HG02938 (cell line): ENCODE data around the gene ZMIZ1.

Experiments
- ATAC-seq: cut with Tn5 transposase; IDR thresholded peaks from one replicate; pipeline ENCODE4 v1.9.1; 2021; ENCODE audit warnings: mild to moderate bottlenecking, moderate library complexity; ENCODE audit not compliant: unreplicated experiment

The ZMIZ1 gene

GRCh38 chr10:79063661-79064492 lies 4.9 kb upstream of the ZMIZ1 start:
- no peak for ATAC-seq

DNA sequence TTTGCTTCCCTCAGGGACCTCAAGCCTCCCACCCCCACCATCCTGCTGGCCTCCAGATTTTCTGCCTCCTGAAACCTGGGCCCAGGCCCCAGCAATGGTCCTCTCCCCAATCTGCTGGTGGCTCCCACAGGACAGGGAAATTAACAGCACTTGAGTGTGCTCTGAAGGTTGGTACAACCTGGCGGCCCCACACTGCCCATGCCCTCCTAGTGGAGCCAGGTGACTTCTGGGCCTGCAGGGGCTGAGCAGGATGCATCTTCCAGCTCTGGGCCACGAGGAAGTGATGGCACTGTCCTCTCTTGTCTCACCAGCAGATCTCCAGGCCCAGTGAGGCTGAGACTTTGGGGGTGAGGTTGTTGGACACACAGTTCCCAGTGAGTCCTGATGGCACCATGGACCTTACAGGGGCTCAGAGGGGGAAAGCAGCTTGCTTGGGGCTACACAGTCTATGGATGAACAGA lies 3.6 kb upstream of the ZMIZ1 start:
- ATAC-seq: no peak

DNA sequence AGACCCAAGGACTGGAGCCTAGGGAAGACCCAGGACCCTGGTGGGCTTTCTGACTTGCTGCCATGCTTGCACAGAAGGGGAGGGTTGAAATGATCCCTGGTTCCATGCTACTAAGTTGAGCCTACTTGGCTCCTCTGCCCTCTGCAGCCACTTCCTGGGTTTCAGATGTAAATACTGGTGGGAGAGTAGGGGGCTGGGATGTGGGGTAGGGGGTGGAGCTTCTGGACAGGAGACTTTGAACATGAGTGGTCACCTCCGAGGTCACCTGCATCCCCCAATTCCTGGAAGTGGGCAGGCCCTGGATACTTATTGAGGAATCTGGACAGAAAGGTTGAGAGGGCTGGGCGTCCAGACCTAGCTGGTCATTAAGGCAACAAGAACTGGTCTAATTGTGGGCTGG lies 2.9 kb upstream of the ZMIZ1 start:
- no peak for ATAC-seq

DNA sequence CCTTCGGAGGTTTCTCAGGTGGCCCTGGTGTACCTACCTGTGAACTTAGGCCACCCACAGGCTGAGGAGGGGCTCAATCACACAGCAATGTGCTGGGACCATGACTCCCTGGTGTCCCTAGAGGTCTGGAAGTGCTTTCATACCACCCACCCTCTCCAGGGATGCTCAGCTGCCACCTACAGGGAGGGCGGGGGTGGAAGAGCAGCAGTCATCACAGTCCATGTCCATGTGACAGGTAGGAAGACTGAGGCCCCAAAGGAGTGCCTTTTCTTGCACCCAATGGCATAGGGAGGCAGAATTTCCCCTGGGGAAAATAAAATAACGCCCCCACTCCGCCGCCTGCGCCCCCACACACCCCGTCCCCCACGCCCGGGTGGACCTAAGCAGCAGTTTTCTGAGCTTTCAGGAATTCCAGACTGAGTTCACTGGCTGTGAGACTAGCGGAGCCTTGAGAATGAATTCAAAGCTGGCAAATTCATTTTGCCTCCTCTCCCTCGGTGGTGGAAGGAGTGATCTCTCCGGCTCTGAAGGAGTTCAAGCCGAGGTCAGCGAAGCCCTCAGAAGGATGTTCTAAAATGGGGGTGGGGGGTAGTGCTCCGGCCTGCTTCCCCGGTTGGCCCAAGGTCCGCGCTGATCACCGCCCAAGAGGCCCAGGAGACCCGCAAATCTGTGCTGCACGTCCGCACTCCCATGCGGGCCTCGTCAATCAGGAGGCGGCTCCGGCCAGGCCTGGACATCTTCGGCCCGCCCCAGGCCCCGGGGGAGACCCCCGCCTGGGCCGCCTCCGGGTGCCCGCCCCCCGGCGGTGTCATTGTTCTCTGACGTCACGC lies 2.1 kb upstream of the ZMIZ1 start:
- no peak for ATAC-seq

GRCh38 chr10:79067241-79068202 lies 1.2 kb upstream of the ZMIZ1 start:
- no peak for ATAC-seq

- ATAC-seq: no peak
Observed at GRCh38 chr10:79068203-79068561, 584 bp upstream of the ZMIZ1 start.

DNA sequence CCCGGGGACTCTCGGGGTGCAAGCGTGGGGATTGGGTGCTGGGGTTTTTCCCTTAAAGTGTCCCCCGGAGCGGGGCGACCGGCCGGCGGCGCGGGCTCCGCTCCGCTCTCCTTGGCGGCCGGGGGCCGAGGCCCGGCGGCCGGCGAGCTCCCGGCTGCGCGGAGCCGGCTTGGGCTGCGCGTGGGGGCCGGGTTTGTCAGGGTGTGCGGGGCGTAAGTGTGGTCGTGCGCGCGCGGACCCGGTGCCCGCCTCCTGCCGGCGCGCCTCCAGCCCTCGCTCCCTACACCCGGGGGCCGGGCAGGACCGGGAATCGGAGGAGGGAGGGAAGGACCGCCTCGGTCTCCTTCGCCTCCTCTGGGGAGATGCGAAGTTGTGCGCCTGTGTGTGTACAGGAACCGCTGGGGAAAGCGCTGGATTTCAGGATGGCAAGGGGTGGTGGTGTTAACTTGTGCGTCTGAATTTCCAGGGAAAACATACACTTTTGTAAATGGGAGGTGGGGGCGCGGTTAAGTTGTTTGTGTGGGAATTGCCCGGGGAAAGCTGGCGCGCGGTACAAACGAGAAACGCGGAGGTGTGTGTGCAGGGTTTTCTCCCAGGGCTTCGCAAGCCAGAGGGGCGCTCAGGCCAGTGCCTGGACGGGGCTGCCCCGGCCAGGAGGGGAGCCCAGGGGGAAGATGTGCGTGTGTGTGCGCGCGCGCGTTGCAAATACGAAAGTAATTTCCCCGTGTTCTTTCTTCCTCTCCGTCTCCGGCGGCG lies 737 bp downstream of the ZMIZ1 start:
- peak; percentile 11 for ATAC-seq

DNA sequence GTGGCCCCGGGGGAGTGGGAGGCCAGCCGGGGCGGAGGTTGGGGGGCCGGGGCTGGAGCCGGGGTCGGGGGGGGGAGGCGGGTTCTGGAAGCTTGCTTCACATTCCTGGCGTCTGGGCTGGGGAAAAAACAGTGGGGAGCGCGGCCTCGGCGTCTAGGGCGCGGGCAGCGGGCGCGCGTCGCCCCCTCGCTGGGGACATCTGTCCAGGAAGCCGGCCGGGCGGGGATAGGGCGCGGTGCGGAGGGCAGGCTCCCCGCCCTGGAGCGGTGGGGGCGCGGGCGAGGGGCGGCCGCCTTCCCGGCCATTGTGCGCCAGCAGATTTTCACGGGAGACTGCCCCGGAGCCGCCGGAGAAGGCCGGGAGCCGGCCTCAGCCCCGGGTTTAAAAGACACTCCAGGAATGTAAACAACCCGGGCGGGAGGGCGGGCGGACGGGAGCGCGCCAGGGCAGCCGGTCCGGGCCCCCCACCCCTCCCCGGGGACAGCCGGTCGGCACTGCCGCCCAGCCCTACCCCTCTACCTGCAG lies 1.4 kb downstream of the ZMIZ1 start:
- no peak for ATAC-seq

GRCh38 chr10:79070606-79071395 lies 2.0 kb downstream of the ZMIZ1 start:
- no peak for ATAC-seq

GRCh38 chr10:79071396-79071923 lies 2.7 kb downstream of the ZMIZ1 start:
- no peak for ATAC-seq

- ATAC-seq: no peak
Observed at GRCh38 chr10:79072041-79072441, 3.3 kb downstream of the ZMIZ1 start.

DNA sequence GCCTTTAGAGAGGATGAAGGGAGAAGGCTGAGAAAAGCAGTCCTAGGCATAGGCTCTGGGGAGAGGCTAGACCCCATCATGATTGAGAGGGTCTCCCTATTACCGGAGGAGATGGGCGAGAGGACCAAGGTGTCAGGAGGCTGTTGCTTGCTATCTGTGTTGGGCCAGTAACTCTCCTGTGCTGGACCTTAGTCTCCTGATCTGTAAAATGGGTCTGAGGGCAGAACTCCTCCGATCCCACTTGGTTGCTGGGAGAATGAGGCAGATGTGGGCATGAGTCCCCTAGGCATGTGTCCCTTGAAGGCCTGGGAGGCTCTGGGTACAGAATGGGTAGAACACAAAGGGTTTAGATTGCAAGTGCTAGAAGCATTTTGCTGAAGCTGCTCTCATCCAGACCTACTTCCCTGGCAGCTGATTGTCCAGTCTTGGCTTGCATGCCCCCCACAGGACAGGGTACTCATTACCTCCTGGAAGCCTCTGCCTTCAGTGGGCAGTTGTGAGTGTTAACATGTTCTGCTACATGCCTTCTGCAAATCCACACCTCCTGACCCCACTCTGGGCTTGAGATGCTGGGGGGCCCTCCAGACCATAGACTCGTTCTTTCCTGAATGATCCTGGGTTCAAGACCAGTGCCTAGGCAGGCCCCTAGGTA lies 4.4 kb downstream of the ZMIZ1 start:
- no peak for ATAC-seq

GRCh38 chr10:79073784-79074432 lies 5.1 kb downstream of the ZMIZ1 start:
- ATAC-seq: no peak

- no peak for ATAC-seq
Observed at GRCh38 chr10:79074732-79075131, 6.0 kb downstream of the ZMIZ1 start.

DNA sequence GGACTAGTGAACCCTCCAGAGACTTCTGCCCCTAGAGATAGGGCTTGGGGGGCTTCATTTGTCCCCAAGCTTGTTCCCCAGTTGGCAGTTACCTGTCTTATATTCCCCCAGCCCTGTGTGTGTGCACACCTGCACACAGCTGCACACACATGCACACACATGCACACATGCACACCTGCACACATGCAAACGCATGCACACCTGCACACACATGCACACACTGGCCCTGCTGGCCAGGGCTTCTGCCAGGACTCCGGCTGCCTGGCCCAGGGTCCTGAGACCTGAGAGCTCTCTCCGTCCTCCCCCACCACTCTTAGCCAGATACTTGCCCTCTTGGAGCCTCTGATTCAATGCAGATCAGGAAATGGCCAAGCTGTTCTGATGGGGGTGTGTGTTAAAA lies 6.7 kb downstream of the ZMIZ1 start:
- ATAC-seq: no peak

DNA sequence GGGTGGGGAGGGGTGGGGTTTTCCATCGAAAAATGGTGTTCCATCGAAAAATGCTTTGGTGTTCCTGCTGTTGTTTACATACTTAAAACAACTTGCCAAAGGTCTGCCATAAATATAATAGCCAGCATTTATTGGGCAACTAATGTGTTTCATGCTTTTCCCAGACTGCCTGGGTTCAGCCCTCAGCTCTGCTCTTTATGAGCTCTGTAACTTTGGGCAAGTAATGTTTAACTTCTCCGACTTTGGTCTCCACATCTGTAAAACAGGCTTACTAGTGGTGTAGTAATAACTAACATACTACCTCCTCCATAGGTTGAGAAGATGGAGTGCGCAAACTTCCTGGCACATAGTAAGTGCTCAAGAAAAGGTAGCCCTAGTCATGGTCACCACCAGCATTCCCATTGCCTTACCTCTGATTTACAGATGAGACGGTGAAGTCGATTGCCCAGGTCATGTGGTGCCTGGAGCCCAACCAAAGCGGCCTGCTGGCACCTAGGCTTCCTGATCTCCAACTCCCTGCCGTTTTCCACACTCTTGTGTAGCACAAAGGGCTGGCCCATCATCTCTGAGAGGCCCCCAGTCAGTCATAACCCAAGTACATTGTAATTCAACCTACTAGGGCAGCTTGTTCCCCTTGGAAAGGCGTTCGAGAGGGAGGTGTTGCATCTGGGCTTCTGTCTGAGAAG lies 8.9 kb downstream of the ZMIZ1 start:
- no peak for ATAC-seq

GRCh38 chr10:79078367-79079053 lies 9.7 kb downstream of the ZMIZ1 start:
- no peak for ATAC-seq
